IPS-NIHi7 (cell line): ENCODE measurements around the gene HES1.

Source experiments
- DNase-seq: peaks from one replicate; pipeline ENCODE4 v3.0.0; 2012; ENCODE audit warnings: mixed read lengths; ENCODE audit errors: extremely low spot score

The HES1 gene

GRCh38 chr3:194102436-194102835 lies 33.5 kb upstream of the HES1 start:
- no peak for DNase-seq

DNA sequence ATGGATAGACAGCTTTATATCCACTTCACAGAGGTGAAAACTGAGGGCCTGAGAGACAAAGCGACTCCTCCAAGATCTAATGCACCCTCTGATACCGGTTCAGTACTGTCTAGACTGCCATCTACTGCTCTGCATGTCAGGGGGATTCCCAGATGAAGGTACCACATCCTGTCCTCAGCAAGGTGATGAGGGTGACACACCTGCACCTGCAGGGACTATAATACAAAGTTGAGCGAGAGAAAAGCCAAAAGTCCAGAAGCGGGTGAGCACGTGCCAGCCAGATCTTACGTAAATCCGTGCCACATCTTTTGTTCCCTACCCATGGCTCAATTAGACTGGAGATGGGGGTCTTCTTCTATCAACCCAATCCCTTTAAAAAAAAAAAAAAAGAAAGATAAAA lies 32.4 kb upstream of the HES1 start:
- DNase-seq, result no peak

DNA sequence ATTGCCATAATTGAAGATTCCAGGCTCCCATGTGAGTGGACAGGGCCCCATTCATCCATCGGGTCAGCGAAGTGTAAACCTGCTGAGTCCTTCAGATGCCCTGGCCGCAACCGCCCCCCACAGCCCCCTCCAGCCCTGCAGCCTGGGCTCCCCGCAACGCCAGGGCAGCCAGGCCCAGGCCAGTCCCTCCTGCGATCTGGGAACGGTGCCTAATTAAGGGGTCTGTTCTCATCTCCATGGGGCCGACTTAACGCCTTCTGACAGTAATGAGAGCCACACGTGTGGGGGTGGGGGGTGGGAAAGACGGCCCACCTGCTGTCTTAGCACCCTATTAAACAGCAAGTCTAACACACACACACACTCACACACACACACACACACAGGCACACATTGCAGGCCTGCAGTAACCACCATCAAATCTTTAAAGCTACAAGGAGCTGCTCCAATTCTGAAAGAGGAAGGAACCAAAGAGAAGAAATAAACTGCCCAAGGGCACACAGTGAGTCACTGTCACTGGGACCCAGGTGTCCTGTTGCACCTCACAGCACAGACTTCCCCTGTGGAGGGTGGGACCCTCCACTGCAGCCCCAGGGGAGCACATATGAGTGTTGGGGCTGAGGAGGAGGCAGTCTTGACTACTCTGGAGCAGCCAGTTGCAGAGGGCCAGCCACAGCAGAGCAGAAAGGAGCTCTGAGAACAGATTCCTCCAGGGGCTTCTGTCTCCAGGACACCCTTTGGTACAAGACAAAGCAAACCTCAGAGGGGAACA lies 31.8 kb upstream of the HES1 start:
- no peak for DNase-seq

DNA sequence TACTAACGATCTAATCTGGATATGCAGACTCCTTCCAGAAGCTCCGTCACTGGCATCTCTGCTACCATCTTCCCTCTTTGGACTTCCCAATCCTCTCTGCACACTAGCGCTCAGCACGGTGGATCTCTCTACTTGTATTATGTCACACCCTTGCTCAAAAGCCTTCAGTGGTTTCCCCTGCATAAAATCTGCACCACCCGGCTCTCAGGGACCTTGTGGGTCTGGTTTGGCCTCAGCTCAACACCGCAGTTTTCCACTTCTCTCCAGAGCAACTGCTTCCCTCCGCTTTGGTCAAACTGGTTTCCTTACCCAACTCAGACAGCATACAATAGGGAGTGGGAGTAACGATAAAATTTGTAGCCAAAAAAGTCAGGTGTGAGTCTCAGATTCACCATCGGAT lies 30.7 kb upstream of the HES1 start:
- no peak for DNase-seq

DNA sequence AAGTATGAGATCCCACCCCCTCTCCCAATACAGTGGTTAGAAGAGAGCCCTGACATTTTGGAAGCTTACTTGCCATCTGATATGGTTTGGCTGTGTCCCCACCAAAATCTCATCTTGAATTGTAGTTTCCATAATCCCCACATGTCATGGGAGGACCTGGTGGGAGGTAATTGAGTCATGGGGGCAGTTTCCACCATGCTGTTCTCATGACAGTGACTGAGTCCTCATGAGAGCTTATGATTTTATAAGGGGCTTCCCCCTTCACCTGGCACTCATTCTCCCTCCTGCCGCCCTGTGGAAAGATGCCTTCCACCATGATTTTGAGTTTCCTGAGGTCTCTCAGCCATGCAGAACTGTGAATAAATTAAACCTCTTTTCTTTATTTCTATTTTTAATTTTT lies 28.8 kb upstream of the HES1 start:
- DNase-seq, result no peak

DNA sequence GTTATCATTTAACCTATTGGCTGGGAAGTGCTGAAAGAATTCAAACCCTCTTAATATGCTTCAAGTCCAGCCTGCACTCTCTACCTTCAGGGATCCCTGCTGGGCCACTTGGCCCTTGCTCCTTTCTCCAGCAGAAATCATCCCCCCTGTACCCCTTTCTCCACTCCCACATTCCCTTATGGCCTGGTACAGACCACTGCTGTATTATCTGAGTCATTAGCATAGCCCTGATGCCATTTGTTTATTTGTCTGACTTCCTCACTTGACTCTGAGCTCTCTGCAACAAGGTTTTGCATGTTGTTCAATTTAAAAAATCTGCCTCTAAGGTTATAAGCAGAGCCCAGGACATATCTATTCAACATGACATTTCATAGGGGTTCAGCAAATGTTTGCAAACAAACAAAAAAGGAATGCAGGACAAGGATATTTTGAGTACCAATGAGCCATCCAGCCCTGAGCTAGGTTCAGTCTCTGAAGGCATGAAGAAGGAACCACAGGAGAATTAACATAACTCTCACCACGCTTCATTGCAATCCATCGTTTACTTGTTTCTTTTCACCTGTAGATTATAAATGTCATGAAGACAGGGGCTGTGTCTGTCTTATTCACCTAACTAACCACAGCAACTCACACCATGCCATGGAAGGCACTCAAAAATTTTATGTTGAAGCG lies 26.6 kb upstream of the HES1 start:
- no peak for DNase-seq

GRCh38 chr3:194110483-194110882 lies 25.5 kb upstream of the HES1 start:
- no peak for DNase-seq

- DNase-seq, result no peak
Observed at GRCh38 chr3:194111336-194111735, 24.6 kb upstream of the HES1 start.

DNA sequence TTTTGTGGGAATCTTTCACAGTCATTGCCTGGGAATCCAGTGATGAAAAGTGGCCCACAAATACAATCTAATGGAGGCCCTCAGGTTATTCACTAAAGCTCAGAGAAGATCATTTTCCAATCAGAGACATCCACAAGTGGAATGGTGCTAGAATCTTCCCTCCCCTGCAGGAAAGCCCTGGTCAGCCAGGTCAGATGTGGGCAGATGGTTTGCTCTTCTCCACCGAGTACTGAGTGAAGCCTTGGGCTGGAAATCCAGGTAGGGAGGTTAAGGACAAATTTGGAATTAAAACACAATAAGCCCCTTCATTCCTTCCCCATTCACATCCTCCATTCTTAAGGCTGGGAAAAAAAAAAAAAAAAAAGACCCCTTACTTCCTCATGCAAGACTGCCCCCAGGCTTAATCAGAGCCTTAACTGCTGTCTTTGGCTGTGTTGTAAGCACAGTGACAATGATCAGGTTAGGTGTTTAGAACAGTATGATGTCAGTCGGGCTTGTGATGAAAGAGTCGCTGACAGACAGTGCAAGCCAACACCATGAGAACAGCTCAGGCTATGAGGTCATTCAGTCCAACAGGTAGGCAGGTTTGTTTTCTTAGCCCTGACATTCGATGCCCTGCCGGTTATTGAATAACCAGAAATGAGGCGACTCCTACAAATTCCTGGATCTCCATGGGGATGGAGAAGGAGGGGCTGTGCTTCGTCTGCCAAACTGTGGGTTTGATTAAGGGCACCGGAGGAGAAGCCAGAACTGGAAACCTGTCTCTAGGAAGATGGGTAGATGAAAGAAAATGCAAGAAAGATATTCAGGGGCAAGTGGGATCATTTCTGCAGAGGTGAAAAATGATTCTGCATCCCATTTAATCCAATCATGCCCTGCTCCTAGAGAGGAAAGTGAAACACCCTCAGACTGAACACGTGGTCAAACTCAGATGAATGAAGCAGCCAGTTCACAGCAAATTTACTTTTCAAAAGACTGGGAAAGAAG lies 23.5 kb upstream of the HES1 start:
- no peak for DNase-seq

- DNase-seq, result no peak
Observed at GRCh38 chr3:194114123-194114522, 21.8 kb upstream of the HES1 start.

DNA sequence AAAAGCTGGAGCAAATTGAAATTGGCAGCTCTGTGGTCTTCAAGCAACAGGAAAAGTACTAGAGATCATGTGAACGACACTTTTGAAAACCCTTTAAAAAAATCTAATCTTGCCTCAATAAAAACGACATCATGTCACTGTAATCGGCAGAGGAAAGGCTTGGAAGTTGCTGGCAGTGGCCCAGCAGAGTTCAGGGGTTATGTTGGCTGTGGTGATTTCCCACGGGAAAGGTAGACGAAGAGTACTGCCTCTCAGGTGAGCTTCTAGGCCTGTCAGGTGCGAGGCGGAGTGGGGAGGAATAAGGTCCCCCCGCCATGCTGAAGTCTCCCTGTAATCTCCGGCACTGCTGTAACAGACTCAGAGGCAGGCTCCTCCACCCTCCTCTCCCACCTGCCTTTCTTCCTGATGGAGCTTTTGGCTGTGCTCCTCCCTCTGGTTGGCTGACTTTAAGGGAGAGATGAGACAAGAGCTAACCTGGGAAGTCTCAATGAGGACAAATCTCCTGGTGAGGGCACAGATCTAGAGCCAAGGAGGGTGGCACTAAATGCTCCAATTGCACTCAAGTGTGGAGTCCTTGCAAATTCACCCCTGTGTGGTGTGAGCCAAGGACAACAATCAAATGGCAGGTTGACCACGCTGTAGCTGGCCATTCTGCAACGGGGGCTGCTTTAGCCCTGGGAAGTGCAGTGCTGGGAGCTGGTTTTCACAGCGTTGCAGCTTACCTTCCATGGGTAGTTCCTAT lies 18.7 kb upstream of the HES1 start:
- DNase-seq, result no peak

- no peak for DNase-seq
Observed at GRCh38 chr3:194118920-194119319, 17.0 kb upstream of the HES1 start.

GRCh38 chr3:194119831-194120590 lies 15.9 kb upstream of the HES1 start:
- DNase-seq, result no peak

- no peak for DNase-seq
Observed at GRCh38 chr3:194120789-194121770, 14.9 kb upstream of the HES1 start.

- DNase-seq, result no peak
Observed at GRCh38 chr3:194121891-194122631, 13.9 kb upstream of the HES1 start.

- DNase-seq, result no peak
Observed at GRCh38 chr3:194123726-194124125, 12.2 kb upstream of the HES1 start.

DNA sequence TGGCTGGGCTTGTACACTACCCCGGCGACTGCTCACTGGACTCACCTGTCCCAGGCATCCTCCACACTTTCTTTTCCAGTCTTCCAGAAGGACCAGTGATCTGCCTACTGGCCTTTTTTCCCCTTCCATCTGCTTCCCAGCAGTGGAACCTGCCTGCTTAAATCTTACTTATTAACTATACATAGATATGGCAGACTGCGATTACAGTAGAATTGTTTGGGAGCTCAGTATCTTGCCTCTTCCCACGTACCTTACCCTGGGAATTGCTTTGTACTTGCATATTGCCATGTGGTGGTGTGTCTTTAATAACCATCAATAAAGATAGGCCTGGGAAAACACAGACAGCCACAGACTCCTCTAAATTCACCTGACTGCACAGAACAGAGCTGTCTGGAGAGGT lies 11.8 kb upstream of the HES1 start:
- DNase-seq, result no peak

DNA sequence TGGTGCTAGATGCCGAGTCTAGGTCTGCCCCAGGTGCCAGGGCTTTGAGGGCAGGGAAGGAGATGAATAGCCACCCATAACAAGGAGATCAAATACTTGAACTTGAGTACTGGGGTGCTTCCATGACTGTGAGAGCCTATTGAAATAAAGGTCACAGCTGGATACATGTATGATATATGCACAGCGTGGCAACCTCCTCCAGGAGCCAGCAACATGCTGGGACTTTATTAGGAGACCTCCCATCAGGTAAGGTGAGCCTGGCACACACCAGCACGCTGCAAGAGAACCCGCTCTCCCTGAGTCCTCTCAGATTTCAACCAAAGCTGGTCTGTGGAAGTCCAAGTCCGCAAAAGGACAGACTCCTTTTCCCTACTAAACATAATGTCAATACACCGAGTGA lies 10.5 kb upstream of the HES1 start:
- no peak for DNase-seq

DNA sequence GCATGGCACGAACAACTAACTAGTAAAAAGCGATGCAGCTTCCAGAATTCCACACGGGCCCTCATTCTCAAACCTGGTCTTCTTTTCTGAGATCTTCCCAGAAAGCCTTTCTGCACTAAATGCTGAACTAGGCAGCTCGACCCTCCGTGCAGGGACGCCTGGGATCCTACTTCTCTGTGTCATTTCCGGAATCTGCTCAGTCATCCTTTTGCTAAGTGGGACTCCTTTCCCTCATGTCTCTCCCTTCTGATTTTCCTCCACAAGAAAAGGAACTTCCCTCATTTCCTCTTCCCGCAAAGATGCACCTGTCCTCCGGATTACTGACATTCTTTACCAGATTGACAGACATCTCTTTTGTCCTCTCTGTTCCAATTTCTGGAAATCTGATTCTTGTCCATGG lies 9.2 kb upstream of the HES1 start:
- no peak for DNase-seq
